ENCODE results near the gene CRAT.

CRAT gene

DNA sequence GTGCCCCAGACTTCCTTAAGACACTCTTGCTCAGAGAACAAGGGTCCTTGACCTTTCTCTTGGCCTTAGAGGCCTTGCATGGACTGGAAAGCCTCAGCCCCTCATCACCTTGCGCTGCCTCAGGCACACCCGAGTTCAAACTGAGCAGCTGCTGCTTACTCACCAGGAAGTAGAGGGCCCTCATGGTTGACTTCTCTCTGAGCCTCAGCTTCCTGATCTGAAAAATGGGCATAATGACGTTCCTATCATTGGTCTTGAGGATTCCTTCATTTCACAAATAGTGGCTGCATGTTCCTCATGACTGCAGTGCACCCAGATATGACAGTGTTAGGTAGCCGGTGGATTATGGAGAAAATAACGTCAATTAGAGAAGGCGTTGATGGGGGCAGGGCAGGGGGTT, 38.8 kb upstream of the CRAT start:
- TF ChIP-seq, protein P1, sequence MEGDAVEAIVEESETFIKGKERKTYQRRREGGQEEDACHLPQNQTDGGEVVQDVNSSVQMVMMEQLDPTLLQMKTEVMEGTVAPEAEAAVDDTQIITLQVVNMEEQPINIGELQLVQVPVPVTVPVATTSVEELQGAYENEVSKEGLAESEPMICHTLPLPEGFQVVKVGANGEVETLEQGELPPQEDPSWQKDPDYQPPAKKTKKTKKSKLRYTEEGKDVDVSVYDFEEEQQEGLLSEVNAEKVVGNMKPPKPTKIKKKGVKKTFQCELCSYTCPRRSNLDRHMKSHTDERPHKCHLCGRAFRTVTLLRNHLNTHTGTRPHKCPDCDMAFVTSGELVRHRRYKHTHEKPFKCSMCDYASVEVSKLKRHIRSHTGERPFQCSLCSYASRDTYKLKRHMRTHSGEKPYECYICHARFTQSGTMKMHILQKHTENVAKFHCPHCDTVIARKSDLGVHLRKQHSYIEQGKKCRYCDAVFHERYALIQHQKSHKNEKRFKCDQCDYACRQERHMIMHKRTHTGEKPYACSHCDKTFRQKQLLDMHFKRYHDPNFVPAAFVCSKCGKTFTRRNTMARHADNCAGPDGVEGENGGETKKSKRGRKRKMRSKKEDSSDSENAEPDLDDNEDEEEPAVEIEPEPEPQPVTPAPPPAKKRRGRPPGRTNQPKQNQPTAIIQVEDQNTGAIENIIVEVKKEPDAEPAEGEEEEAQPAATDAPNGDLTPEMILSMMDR (IDR thresholded peaks at IDR 0.05; ENCODE audit: control insufficient read depth, extremely low read depth, insufficient read depth), result no peak

DNA sequence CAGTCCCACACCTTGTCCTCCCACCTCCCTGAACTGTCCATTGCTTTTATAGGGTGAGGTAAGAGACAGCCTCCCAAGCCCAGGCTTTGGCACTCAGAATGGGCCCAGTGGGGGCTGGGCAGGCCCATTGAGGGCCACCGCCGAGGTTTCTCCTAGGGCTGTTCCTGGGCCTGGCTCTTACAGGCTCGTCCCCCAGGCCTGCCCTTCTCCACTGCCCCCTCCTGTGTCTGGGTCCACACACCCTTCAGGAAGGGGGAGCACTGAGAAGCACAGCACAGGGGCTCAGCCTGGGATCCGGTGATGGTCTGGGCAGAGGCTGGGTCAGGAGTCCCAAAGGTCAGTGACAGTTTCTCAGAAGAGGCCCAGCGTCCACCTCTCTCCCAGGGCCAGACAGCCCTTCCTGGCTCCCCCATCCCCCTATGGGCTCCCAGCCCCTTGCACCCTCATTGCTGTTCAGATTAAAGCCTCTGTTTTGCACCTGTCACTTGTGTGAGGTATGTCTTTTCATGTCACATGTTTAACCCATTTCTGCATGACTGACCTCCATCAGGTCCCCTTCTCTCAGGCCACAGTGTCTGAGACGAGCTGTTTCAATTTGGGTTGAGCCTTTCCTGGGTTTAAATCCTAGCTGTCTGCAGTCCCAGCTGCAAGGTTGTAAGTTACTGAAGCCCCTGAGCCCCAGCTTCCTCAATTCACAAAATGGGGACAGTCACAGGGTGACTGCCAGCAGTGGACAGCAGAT, 38.0 kb upstream of the CRAT start:
- H3K4me3 ChIP-seq (ENCODE audit: low read depth, low read length), result no peak overlapping the region
- no peak for DNase-seq (ENCODE audit: low read depth)

More for the DNA sequence above, 38.8 kb upstream of the CRAT start:
- no peak overlapping the region for H3K4me3 ChIP-seq (ENCODE audit: low read depth, low read length)
- DNase-seq (ENCODE audit: low read depth), result no peak

DNA sequence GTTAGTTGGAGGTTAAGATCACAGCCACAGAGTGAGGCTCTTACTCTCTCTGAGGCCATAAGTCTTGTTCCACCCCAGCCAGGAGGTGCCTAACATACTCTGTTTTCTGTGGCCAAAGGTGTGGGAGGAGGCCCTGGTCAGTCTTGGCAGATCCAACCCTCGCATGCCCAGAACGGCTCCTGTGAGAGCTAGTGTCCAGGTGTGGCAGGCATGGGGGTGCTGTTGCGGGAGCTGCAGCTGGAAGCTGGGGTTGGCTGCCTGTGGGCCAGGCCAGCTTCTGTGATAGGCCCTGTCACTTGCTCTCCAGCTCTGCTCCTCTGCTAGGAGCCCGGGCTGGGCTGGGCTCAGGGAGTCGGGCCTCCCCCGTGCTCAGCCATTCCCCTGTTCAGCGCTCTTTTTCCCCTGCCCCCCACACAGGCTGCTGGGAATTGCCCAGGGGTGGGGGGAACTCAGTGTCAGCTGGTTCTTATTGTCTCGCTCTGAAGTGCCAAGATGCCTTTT, 35.9 kb upstream of the CRAT start:
- no peak overlapping the region for H3K4me3 ChIP-seq (ENCODE audit: low read depth, low read length)
- TF ChIP-seq, protein P1 (IDR thresholded peaks at IDR 0.05; ENCODE audit: control insufficient read depth, extremely low read depth, insufficient read depth), result no peak
- DNase-seq (ENCODE audit: low read depth), result no peak

More for the DNA sequence above, 38.0 kb upstream of the CRAT start:
- TF ChIP-seq, protein P1 (IDR thresholded peaks at IDR 0.05; ENCODE audit: control insufficient read depth, extremely low read depth, insufficient read depth), result no peak

DNA sequence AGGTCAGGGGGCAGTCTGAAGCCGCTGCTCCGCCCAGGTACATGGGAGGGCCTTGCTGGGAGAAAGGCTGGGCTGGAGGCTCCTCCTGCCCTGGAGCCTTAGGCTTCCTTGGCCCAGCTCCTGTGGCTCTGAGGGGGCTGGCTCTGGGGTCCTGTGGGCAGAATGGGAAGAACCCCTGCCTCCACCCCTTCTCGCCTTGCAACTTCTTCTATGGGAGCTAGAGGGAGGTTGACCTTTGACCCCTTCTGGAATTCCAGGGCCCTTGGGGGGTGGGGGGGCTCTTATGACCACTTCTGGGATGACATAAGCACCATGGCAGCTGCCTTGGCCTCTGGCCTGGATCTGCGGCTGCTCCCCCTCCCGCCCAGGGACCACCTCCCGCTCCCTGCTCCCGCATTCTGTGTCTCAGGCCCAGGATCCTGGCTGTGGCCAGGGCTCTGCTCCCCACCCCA, 35.3 kb upstream of the CRAT start:
- H3K4me3 ChIP-seq (ENCODE audit: low read depth, low read length), result no peak overlapping the region
- TF ChIP-seq, protein P1 (IDR thresholded peaks at IDR 0.05; ENCODE audit: control insufficient read depth, extremely low read depth, insufficient read depth), result no peak
- no peak for DNase-seq (ENCODE audit: low read depth)

DNA sequence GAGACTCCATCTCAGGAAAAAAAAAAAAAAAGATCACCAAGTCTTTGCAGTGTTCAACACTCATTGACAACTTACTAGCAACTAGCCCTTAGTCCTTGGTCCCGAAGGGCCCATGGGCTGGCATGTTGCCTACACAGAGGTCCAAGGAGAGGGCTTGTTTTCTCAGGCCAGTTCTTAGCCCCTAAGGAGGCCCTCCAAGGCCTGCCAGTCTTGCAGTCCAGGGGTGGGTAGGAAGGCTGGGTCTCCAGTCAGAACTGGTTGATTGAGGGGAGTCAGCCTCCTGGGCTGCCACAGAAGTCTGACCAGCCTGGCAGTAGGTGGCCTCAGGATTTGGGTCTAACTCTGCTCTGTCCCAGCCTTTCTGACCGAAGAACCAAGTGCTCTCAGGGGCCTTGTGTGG, 34.7 kb upstream of the CRAT start:
- TF ChIP-seq, protein P1 (IDR thresholded peaks at IDR 0.05; ENCODE audit: control insufficient read depth, extremely low read depth, insufficient read depth), result no peak
- no peak for DNase-seq (ENCODE audit: low read depth)
- H3K4me3 ChIP-seq (ENCODE audit: low read depth, low read length), result no peak overlapping the region

DNA sequence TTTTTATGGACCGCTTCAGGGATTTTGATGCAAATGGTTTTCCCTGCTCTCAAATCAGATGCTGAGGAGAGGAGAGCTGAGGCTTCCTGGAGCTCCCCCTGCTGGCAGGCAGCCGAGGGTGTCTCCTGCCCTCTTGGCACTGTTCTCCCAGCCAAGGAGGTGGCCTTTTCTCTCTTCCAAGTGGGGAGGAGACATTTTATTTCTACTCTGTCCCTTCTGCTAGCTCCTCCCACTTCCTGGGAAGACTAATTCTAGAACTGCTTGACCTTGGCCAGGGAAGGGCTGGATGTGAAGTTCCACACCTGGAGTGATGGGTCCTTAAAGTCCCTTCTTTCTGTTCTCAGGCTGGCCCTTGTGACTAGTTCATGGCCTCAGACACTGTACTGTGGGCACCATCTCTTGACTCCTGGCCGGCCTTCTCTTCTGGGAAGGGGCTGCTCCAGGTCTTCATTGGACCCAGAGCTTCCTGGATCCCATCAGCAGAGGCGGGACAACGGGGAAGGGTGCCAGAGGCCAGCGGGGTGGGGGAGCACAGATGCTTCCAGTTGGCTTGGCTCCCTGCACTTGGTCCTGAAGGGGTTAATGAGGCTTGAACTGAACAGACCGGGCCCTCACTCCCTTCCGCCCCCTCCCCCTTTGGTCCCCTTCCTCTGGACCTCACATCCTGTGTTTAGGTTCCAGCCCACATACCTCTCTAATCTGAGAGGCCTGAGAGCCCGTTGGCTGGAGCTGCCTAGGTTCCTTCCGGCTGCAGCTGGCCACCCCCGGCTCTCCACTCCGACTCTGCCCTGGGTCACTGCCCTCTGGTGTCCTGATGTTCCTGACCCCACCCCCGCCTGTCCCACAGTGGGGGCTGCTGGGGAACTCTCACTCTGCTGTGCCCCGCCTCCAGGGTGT, 32.7 kb upstream of the CRAT start:
- no peak overlapping the region for H3K4me3 ChIP-seq (ENCODE audit: low read depth, low read length)
- TF ChIP-seq, protein P1 (IDR thresholded peaks at IDR 0.05; ENCODE audit: control insufficient read depth, extremely low read depth, insufficient read depth), result peak; percentile 77

More for the DNA sequence above, 32.7 kb upstream of the CRAT start:
- DNase-seq (ENCODE audit: low read depth), result peak; percentile 68

Data from LNCaP clone FGC (cell line).